Gastroesophageal sphincter (tissue), 3 donors: ENCODE data around the gene RIC3.

ENCODE experiments used
- CTCF ChIP-seq, 4 experiments: fragments of 200-600 bp in 2 of 4; fragments of 450-650 bp in 2 of 4; sonication (generic) in 1 of 4; IDR thresholded peaks; one replicate each; pipeline ENCODE4 v1.5.1; 2017 to 2019; ENCODE audit warnings: antibody characterized with exemption in 4 of 4, mild to moderate bottlenecking in 2 of 4, moderate library complexity in 2 of 4
- POLR2A ChIP-seq, 2 donors: fragments of 450-650 bp; IDR thresholded peaks; one replicate each; pipeline ENCODE4 v1.6.1; 2017; ENCODE audit warnings: antibody characterized with exemption in 2 of 2, mild to moderate bottlenecking in 2 of 2, moderate library complexity in 1 of 2

GRCh38 chr11:8183111-8183510 lies 14.3 kb upstream of the RIC3 start:
- TF ChIP-seq CTCF (IDR thresholded peaks at IDR 0.05), result no peak
- no peak for TF ChIP-seq POLR2A (IDR thresholded peaks at IDR 0.05)
